ENCODE data around the gene SYT7.

SYT7 gene

GRCh38 chr11:61515686-61516085 lies 65.2 kb downstream of the SYT7 start:
- no peak overlapping the region for H3K4me3 ChIP-seq (ENCODE audit: low read depth, low read length)
- TF ChIP-seq MYC (IDR thresholded peaks at IDR 0.05; ENCODE audit: low read depth, low read length) (no peak), POLR2A (IDR thresholded peaks at IDR 0.05; ENCODE audit: extremely low read depth, insufficient read length) (no peak), MAX (IDR thresholded peaks at IDR 0.05; ENCODE audit: low read depth, low read length) (no peak), CTCF (IDR thresholded peaks at IDR 0.05; ENCODE audit: low read depth, low read length) (no peak)
- DNase-seq (ENCODE audit: low read depth), result no peak

- H3K4me3 ChIP-seq (ENCODE audit: low read depth, low read length), result no peak overlapping the region
- TF ChIP-seq POLR2A (IDR thresholded peaks at IDR 0.05; ENCODE audit: extremely low read depth, insufficient read length) (no peak), MAX (IDR thresholded peaks at IDR 0.05; ENCODE audit: low read depth, low read length) (no peak), CTCF (IDR thresholded peaks at IDR 0.05; ENCODE audit: low read depth, low read length) (no peak), MYC (IDR thresholded peaks at IDR 0.05; ENCODE audit: low read depth, low read length) (no peak)
- no peak for DNase-seq (ENCODE audit: low read depth)
These were observed 66.6 kb downstream of the SYT7 start for GRCh38 chr11:61514050-61514917.

- H3K4me3 ChIP-seq (ENCODE audit: low read depth, low read length), result no peak overlapping the region
- no peak for DNase-seq (ENCODE audit: low read depth)
- TF ChIP-seq MAX (IDR thresholded peaks at IDR 0.05; ENCODE audit: low read depth, low read length) (no peak), MYC (IDR thresholded peaks at IDR 0.05; ENCODE audit: low read depth, low read length) (no peak), CTCF (IDR thresholded peaks at IDR 0.05; ENCODE audit: low read depth, low read length) (no peak), POLR2A (IDR thresholded peaks at IDR 0.05; ENCODE audit: extremely low read depth, insufficient read length) (no peak)
These were observed 67.6 kb downstream of the SYT7 start for GRCh38 chr11:61513143-61513765.

GRCh38 chr11:61512435-61512834 lies 68.4 kb downstream of the SYT7 start:
- no peak overlapping the region for H3K4me3 ChIP-seq (ENCODE audit: low read depth, low read length)
- TF ChIP-seq MYC (IDR thresholded peaks at IDR 0.05; ENCODE audit: low read depth, low read length) (no peak), MAX (IDR thresholded peaks at IDR 0.05; ENCODE audit: low read depth, low read length) (no peak), POLR2A (IDR thresholded peaks at IDR 0.05; ENCODE audit: extremely low read depth, insufficient read length) (no peak)
- no peak for DNase-seq (ENCODE audit: low read depth)

- DNase-seq (ENCODE audit: low read depth), result no peak
- TF ChIP-seq MAX (IDR thresholded peaks at IDR 0.05; ENCODE audit: low read depth, low read length), result no peak
- no peak for TF ChIP-seq MYC (IDR thresholded peaks at IDR 0.05; ENCODE audit: low read depth, low read length)
- TF ChIP-seq CTCF (IDR thresholded peaks at IDR 0.05; ENCODE audit: low read depth, low read length), result no peak
- TF ChIP-seq POLR2A (IDR thresholded peaks at IDR 0.05; ENCODE audit: extremely low read depth, insufficient read length), result no peak
- no peak overlapping the region for H3K4me3 ChIP-seq (ENCODE audit: low read depth, low read length)
These were observed 69.5 kb downstream of the SYT7 start for GRCh38 chr11:61511383-61511782.

GRCh38 chr11:61510974-61511373 lies 69.9 kb downstream of the SYT7 start:
- no peak overlapping the region for H3K4me3 ChIP-seq (ENCODE audit: low read depth, low read length)
- TF ChIP-seq MYC (IDR thresholded peaks at IDR 0.05; ENCODE audit: low read depth, low read length) (no peak), POLR2A (IDR thresholded peaks at IDR 0.05; ENCODE audit: extremely low read depth, insufficient read length) (no peak), CTCF (IDR thresholded peaks at IDR 0.05; ENCODE audit: low read depth, low read length) (no peak), MAX (IDR thresholded peaks at IDR 0.05; ENCODE audit: low read depth, low read length) (no peak)
- no peak for DNase-seq (ENCODE audit: low read depth)

All from NB4 (cell line).